GM18873 (cell line): ENCODE measurements around the gene OSBP2.
"Not testable (repeated sequence)": the region's sequence is repeated elsewhere in the genome, so short reads cannot be mapped to it uniquely, and the experiment has no call there.

Experiments
- ATAC-seq: cut with Tn5 transposase; IDR thresholded peaks from one replicate; pipeline ENCODE4 v1.9.1; 2021; ENCODE audit warnings: mild to moderate bottlenecking, moderate library complexity, moderate number of reproducible peaks; ENCODE audit not compliant: unreplicated experiment, low FRiP score

The OSBP2 gene

DNA sequence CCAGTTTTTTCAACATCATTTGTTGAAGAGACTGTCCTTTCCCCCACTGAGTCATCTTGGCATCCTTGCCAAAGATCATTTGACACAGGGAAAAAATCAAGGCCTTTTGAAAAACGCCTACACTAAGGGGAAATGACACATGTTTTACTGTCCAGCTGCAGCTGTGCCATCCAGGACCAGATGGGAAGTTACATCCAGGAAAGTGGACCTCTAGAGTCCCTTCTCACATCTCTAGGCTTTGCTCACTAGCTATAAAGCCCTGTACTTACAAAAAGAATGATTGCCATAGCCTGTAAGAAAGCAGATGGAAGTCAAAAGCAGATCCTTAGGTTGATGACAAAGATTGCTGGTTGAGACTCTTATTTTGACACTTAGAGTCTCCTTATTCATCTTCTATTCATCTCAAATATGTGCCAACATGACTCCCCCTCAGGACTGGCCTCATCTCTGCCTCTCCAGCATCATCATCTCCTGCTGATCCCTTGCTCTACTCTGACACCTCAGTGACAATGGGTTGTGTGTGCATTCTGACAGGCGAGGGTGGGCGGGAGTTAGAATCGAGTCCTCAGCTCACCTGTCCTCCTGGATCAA, 22.8 kb downstream of the OSBP2 start:
- ATAC-seq: no peak

DNA sequence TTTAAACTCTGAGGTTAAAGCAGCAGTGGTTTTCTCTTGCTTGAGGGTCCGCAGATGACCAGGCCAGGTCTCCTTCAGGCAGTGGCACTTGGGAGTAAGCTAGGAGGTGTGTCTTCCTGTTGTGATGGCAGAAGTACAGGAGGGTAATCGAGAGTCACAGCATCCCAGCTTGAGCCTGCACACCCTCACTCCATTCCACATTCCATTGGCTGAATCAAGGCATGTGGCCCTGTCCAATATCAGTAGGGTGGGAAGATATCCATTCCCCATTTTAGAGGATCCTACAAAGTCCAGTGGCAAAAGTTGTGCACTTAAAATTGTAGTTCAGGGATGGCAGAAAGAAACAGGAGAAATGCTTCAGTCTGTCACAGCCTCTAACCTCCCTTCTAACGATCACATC, 23.3 kb downstream of the OSBP2 start:
- no peak for ATAC-seq

DNA sequence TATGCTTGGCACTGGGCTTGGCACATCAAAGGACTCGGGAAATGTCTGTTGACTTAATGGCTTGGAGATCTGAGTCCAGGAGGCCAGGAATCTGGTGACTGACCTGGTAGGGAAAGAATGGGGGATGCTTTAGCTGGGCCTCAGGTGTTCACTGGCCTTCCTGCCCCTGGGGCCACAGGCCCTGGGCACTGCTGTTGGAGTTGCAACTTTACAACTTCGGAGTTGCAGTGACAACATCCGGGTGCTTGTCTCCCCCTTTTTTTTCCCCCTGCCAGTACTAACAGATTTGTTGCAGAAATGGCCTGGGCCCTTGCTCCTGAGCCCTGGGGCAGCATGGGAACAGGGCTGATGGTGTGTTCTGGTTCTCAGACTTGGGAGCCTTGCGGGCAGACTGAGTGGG, 23.8 kb downstream of the OSBP2 start:
- no peak for ATAC-seq

DNA sequence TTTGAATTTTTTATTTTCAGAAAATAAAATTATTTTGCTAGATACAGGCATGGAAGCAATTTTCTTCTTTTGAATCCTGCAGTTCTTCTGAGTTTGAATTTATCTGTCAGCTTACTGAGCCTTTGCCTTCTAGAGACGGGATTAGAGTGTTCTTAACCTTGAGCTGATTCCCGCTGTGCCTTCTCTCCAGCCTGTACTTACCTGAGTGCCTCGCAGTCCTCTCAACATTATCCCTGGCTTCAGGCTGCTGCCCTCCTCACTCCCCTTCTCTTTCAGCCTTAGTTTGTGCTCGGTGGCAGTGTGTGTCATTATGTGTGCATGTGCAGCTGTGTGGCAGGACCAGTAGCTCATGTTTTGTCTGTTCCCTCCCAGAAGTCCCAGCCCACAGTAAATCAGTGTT, 24.3 kb downstream of the OSBP2 start:
- no peak for ATAC-seq

DNA sequence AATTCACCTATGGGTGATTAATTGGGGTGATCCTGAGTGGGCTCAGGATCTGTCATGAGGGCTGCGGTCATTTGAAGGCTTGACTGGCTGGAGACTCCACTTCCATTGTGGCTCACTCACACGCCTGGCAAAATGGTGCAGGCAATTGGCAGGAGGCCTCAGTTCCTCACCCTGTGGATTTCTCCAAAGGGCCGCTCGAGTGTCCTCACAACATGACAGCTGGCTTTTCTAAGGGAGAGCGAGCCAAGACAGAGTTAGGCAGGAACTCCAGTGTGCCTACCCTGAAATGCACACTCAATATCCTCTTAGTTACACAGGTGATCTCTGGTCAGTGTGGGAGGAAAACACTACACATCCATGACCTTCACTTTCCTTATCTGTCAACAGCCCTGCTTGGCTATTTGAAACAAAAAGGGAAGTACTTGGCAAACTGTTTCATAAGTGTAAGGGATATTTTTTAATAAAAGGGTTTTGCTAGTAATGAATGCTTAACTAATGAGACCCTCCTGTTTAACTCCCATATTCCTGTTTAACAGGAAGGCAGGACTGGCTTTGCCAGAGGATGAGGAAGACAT, 25.7 kb downstream of the OSBP2 start:
- ATAC-seq: no peak

DNA sequence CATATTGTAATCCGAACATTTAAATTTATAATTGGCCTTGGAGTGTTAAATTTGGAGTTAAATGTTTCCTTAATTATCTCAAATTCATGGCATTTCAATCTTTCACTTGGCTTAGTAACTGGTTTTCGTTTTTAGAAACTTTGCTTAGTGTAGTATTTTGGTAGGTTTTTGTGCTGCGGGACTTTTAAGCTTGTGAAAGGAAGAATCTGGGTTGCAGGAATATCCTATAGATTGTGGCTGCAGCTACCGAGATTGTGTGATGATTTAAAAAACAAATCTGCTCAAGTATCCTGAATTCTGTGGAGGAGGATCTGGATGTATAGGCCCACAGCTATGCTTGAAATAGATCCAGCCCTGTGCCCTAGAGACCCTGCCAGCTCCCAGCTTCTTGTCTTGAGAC, 27.1 kb downstream of the OSBP2 start:
- no peak for ATAC-seq

DNA sequence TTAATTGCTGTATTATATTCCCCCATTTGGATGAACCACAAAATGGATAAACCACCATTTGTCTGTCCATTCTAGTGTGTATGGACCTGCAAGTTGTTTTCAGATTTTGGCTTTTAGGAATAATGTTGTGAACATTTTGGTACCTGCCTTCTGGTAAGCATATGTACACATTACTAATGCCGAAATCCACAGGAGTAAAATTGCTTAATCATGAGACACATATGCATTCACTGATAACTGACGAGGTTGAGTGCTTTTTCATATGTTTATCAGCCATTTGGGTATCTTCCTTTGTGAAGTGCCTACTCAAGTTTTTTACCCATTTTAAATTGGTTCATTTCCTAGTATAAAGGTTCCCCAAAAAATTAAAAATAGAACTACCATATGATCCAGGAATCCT, 34.2 kb downstream of the OSBP2 start:
- ATAC-seq: no peak

DNA sequence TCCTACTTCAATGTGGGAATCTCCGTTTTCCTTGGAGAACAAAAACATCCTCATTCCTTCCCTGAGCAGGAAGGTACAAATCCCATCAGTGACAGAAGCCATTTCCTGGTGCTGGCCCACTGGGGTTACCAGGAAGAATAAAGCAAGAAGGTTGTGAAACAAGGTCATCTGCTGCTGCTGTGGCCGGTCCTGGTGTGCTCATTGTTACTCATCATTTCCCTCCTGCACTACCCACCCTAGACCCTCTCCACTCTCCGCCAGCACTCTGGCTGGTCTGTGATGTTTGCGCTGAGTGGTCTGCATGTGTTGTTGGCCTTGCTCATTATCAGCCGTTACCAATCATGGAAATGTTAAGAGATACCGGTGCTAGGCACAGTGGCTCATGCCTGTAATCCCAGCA, 37.0 kb downstream of the OSBP2 start:
- ATAC-seq: no peak

DNA sequence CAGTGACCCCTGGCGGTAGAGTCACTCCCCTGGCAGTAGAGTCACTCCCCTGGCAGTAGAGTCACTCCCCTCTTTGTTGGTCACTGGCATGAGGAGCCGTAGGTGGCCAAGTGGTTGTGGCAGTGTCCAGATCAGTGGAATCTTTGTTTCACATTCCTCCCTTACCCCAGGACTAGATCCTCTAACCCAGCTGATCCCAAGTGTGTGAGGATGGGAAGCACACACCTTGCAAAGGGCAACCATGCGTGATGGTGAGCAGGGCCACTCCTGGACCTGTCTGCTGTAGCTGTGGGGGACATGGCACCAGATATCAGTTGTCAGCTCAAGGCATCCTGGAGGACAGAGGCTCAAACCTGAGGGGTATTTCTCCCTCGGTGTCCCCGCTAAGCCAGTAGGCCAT, 37.8 kb downstream of the OSBP2 start:
- no peak for ATAC-seq

DNA sequence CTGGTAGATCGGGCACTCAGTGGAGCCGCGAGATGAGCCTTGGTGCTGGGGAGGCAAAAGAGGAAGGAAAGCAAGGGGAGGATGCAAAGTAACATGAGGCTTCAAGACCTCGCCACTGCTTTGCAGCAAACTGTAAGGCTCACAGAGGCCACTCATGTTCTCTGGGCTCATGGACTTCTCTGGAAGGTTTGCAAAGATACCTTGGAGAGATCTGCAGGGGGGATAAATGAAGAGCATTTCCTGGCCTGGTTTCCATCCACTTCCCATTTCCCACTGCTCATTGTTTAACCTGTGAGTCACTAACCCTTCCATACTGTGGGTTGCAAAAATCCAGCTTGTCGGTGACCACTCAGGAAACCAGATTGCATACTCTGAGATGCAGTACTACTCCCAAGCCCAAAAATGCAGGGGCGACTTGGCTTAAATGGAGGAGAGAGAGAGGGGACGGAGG, 38.5 kb downstream of the OSBP2 start:
- no peak for ATAC-seq

DNA sequence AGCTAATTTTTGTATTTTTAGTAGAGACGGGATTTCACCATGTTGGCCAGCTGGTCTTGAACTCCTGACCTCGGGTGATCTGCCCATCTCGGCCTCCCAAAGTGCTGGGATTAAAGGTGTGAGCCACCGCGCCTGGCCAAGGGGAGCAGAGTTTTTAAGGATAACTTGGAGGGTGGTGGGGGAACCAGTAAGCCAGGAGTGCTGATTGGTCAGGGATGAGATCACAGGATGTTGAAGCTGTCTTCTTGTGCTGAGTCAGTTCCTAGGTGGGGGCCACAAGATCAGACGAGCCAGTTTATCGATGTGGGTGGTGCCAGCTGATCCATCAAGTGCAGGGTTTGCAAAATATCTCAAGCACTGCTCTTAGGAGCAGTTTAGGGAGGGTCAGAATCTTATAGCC, 45.3 kb downstream of the OSBP2 start:
- not testable (repeated sequence) for ATAC-seq

DNA sequence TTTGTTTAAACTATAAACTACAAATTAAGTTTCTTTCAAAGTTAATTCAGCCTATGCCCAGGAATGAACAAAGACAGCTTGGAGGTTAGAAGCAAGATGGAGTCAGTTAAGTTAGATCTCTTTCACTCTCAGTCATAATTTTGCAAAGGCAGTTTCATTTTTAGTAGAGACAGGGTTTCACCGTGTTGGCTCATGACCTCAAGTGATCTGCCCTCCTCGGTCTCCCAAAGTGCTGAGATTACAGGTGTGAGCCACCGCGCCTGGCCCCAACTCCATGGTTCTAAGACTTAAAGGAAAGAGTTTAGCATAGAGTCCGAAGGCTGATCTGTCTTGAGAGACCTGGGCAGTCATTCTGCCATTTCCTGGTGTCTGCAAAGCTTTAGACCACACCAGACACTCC, 45.8 kb downstream of the OSBP2 start:
- ATAC-seq: not testable (repeated sequence)

DNA sequence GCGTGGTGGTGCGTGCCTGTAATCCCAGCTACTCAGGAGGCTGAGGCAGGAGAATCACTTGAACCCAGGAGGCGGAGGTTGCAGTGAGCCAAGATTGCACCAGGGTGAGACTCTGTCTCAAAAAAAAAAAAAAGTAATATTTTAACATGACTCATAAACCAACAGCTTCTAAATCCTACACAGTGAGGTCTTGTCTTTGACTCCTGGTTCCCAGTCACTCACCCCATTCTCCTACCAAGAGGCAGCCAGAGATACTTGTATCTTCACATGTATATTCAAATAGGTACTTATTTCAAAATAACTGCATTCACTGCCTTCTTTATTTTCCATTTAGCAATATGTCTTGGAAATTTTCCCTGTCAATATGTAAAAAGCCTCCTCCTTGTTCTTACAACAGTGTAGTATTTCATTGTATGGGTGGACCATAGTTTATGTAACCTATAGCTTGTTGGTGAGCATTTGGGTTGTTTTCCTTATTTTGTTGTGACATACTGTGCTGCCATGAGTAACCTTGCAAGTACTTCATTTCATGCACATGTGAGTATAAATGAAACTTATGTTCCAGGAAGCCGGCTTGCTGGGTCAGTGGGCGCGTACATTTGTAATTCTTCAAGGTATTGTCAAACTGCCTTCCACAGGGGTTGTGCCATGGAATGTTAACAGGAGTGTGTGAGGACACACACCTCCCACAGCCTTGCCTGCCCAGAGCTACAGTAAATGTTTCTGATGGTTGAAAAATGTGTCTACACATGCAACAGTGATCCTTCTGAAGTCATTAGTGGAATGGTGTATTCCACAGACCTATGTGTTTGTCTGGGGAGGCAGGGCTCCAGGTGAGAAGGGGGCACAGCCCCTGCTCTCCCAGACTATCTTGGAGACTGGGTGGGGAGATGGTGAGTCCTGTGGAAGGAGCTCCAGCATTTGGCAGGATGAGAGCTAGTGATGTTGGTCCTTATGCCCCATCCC, 47.9 kb downstream of the OSBP2 start:
- no peak for ATAC-seq

DNA sequence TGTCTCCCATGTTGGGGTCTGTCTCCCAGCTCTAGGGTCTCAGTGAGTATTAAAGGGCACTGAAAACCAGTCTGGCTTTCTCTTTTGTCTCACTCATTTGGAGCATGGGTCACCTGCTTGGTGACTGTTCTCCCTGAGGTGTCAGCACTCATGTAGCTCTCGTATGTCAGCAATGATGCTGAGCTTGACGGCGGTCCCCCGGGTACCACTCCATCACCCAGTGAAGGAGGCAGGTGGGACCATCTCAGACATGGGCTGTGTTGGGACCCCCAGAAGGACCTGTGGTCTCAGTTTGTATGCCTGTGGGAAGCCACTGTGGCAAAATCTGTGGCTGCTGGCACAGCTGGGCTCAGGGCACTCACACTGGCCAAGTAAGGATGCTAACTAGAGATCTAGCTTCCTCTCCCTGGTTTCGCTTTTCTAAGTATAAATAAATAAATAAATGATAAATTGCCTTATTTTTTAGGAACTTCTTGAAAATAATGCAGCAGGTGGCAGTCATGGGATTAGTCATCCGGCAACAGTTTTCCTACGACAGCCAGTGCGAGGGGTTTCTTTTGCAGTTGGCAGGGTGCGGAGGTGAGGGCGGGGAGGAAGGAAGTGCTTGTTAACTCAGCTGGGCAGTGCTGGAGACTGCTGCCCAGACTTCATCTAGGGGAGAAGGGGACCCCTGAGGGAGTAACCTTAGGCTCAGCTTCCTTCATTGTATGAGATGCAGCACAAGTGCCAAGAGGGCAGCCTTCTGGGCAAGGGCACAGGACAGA, 48.8 kb downstream of the OSBP2 start:
- ATAC-seq: no peak

DNA sequence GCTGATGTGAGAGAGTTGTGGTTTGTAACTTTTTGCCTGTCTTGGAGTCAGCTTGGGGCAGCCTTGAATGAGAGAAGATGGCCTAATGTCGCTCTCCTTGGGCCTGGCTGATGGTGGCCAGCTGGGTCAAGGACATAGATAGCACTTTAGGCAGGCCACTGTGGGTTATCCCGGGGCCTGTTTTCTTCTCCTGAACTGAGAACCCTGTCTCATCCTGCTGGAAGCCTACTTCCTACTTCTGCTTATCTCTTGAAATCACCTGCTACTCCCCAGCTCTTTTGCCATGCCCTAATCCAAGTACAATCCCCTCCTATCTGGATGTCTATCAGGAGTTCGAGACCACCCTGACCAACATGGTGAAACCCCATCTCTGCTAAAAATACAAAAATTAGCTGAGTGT, 49.5 kb downstream of the OSBP2 start:
- ATAC-seq: no peak

DNA sequence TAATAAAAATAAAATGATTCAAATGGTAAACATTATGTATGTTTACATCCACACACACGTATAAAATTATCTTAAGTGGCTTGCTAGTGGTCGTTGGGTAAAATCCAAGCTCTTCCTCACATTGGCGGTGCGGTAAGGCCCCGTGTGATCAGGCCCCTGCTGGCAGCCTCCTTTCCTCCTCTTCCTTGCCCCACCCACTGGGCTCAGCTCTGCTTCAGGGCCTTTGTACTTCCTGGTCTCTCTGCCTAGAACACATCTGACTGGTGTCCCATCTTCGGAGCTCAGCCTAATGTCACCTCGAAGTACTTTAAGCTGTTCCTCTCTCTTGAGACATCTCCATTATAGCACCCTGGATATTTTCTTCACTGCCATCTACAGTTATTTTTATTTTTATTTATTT, 52.8 kb downstream of the OSBP2 start:
- ATAC-seq: no peak

DNA sequence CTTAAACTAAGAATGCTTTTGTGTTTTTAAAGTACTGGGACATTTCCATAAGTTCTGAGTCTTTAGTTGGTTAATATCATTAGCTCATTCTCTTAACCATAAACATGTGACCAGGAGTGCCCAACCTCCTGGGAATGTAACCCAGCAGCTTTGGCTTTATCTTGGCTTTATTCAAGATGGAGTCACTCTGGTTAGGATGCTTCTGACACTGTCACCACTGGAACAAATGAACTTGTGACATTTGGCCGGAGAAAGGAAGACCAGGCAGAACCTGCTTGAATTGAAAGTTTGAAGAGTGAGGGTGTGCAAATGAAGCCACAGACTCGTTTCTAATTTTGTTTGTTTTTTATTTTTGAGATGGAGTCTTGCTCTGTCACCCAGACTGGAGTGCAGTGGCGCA, 54.6 kb downstream of the OSBP2 start:
- no peak for ATAC-seq

DNA sequence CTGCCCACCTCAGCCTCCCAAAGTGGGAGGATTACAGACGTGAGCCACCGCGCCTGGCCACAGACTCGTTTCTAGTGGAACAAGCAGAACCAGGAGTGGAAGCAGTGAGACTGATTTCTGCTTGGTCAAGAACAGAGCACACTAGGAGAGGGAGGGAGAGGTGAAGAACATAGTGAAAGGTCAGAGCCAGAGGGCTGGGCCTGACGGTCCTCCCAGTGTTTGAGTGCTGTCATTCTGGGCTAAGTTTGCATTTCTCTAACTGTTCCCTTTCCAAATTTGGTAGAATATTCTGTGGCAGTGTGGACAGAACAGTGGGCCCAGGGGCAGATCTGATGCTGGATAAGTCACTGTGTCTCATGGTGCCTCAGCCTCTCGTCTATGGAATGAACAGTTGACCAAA, 55.2 kb downstream of the OSBP2 start:
- ATAC-seq: no peak

DNA sequence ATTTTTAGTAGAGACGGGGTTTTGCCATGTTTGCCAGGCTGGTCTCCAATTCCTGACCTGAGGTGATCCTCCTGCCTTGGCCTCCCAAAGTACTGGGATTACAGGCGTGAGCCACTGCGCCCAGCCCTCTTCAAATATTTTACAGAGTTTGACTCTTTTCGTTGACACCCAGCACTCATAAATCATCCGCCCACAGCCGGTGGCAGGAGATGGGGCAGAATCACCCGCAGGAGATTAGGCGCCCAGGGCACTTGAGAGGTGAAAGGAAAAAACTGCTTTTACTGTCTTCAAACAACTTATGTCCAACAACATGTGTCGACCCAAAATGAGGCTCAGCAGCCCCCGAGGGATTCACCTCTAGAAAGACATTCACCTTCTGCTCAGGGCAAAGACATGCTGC, 56.9 kb downstream of the OSBP2 start:
- ATAC-seq: no peak

DNA sequence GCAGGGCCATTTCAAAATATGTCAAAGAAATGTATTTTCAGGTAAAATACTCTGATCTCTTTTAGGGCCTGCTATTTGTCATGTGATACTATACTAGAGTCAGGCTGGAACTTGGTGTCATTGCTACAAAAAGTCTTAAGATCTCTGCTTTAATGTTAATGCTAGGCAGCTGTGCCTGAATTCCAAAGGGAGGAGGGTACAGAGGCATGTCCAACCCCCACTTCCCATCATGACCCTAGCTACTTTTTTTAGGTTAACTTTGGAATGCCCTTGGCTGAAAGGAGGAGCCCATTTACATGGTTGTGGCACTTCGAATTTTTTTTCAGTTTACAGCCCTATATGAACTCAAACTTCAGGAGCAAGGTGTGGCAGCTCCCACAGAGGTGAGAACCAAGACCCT, 58.1 kb downstream of the OSBP2 start:
- no peak for ATAC-seq

DNA sequence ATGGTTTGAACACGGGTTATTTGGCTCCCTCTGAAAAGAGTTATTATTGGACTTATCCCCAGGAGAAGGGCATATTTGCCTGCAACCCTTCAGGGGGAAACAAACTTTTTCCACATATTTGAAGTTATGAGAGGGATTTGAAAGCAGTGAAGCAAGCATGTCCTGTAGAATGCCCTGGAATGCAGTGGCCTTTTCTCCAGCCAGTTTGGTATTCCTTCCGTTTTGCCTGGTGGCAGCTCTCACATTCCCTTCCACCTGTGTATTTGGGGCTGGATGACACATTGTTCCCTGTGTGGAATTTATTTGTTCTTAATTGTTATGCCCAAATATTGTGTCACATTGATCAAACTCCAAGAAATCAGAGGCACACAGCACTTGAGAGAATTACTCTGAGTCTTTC, 59.0 kb downstream of the OSBP2 start:
- no peak for ATAC-seq
